ENCODE results near the gene PEX5.

DNA sequence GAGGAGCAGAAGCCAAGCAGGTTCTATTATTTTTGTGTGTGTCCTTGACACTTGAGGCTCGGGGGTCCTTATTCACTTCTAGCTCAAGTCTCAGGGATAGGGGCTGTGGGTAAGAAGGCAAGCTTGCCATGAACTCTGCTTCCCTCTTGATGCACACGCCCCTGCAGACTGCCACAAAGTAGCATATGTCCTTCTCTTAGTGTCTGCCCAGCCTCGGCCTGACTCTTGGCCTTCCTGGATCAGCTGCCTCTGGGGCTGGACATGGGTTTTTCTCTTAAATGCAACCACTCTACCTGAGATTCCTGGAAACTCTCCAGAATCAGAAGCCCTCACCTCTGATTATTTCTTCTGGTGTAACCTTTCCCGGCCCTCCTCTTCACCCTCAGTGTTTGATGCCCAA, 28.2 kb upstream of the PEX5 start:
- TF ChIP-seq, protein P1, sequence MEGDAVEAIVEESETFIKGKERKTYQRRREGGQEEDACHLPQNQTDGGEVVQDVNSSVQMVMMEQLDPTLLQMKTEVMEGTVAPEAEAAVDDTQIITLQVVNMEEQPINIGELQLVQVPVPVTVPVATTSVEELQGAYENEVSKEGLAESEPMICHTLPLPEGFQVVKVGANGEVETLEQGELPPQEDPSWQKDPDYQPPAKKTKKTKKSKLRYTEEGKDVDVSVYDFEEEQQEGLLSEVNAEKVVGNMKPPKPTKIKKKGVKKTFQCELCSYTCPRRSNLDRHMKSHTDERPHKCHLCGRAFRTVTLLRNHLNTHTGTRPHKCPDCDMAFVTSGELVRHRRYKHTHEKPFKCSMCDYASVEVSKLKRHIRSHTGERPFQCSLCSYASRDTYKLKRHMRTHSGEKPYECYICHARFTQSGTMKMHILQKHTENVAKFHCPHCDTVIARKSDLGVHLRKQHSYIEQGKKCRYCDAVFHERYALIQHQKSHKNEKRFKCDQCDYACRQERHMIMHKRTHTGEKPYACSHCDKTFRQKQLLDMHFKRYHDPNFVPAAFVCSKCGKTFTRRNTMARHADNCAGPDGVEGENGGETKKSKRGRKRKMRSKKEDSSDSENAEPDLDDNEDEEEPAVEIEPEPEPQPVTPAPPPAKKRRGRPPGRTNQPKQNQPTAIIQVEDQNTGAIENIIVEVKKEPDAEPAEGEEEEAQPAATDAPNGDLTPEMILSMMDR (optimal IDR thresholded peaks at IDR 0.05 in 1 of 3, IDR thresholded peaks at IDR 0.05 in 1 of 3, conservative IDR thresholded peaks at IDR 0.05 in 1 of 3; ENCODE audit: extremely low read depth in 1 of 3, insufficient read depth in 2 of 3, low read length in 3 of 3): no peak
- no peak for TF ChIP-seq EZH2 (IDR thresholded peaks at IDR 0.05; ENCODE audit: low read length)

Data from keratinocyte (primary cell).